Measurements from ENCODE around the gene FGD3.

DNA sequence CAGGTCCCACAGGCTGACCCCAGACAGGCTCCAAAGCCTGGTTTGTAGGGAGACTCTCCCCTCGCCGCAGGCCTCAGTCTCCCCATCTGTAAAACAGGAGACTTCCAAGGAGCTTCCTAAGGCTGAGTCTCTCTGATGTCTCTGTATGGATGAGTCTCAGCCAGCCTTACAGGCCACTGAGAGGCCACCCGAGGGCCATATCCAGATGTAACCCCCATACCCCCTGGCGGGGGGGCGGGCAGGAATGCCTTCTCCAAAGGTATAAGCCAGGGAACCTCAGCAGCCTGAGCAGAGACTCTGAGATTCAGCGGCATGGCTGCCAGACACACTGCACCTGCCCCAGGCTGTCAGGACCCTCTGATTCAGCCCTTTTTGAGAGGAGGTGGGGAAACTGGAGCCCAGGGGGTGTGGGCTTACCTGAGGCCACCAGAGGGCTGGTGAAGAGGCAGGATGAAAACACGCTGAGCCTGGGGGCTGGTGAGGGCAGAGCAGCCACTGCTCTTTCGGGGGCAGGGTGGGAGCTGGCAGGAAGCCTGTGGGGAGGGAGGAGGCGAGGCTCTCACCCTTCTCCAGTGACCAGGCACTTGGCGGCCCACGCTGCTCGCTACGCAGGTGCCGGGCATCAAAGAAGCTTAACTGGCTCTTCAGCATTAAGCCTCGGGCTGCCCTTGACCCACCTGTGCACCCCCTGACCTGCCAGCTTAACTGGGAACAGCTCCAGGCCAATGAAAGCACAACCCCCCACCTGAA lies 105.6 kb downstream of the FGD3 start:
- TF ChIP-seq, protein P1, sequence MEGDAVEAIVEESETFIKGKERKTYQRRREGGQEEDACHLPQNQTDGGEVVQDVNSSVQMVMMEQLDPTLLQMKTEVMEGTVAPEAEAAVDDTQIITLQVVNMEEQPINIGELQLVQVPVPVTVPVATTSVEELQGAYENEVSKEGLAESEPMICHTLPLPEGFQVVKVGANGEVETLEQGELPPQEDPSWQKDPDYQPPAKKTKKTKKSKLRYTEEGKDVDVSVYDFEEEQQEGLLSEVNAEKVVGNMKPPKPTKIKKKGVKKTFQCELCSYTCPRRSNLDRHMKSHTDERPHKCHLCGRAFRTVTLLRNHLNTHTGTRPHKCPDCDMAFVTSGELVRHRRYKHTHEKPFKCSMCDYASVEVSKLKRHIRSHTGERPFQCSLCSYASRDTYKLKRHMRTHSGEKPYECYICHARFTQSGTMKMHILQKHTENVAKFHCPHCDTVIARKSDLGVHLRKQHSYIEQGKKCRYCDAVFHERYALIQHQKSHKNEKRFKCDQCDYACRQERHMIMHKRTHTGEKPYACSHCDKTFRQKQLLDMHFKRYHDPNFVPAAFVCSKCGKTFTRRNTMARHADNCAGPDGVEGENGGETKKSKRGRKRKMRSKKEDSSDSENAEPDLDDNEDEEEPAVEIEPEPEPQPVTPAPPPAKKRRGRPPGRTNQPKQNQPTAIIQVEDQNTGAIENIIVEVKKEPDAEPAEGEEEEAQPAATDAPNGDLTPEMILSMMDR (IDR thresholded peaks at IDR 0.05; ENCODE audit: low read depth, low read length, poor library complexity, severe bottlenecking), result no peak
- TF ChIP-seq EZH2phosphoT487 (IDR thresholded peaks at IDR 0.05; ENCODE audit: borderline replicate concordance, low read length), result no peak
